Measurements from ENCODE around the gene FAM107B.

GRCh38 chr10:14821635-14822375 lies 47.1 kb upstream of the FAM107B start:
- TF ChIP-seq POLR2A (IDR thresholded peaks at IDR 0.05), result no peak
- TF ChIP-seq POLR2AphosphoS5 (IDR thresholded peaks at IDR 0.05), result no peak

All from suprapubic skin (tissue), 4 donors.